Measurements from ENCODE around the gene KLF13.

KLF13 gene

GRCh38 chr15:31322504-31322903, 4.1 kb upstream of the KLF13 start:
- H3K23ac ChIP-seq (ENCODE audit: low read length) = no peak overlapping the region
- peaks cover 16% of the 10 kb centered on the region for H3K79me1 ChIP-seq (ENCODE audit: low read length)
- H2BK5ac ChIP-seq (ENCODE audit: low read depth, low read length, poor library complexity) = no peak overlapping the region
- H3K18ac ChIP-seq (ENCODE audit: low read length) = no peak overlapping the region
- H3K9me3 ChIP-seq (ENCODE audit: insufficient read depth, low read depth, low read length) = no peaks in the 10 kb centered on the region
- H3K9ac ChIP-seq (ENCODE audit: low read length) = no peak overlapping the region
- H3K4me1 ChIP-seq (ENCODE audit: control insufficient read depth in 1 of 2, insufficient read depth in 2 of 2, low read length in 2 of 2) = peaks cover 5% of the 10 kb centered on the region in 2 experiments
- H2AK5ac ChIP-seq (ENCODE audit: low read length) = no peak overlapping the region
- no peak overlapping the region for H4K91ac ChIP-seq (ENCODE audit: low read depth, low read length)
- H3K4me3 ChIP-seq (ENCODE audit: low read depth, low read length) = no peak overlapping the region
- H3K79me2 ChIP-seq (ENCODE audit: control insufficient read depth, insufficient read depth, low read length, poor library complexity) = peaks cover 10% of the 10 kb centered on the region
- H3K14ac ChIP-seq (ENCODE audit: low read length) = no peak overlapping the region
- H2AFZ ChIP-seq (ENCODE audit: insufficient read depth, low read length, poor library complexity) = no peak overlapping the region
- H3K27me3 ChIP-seq (ENCODE audit: insufficient read depth, low read length) = no peaks in the 10 kb centered on the region
- no peak overlapping the region for H2BK120ac ChIP-seq (ENCODE audit: insufficient read depth, low read length, poor library complexity)
- DNase-seq = no peak
- WGBS (ENCODE audit: extremely low coverage, insufficient coverage, insufficient read length) = no CpG with 5 or more reads among the region's 6 CpGs
- no peak overlapping the region for H4K8ac ChIP-seq (ENCODE audit: low read depth, low read length)
- H3K27ac ChIP-seq (ENCODE audit: low read depth, low read length) = no peak overlapping the region
- H4K12ac ChIP-seq (ENCODE audit: low read depth, low read length) = no peak overlapping the region
- H3K36me3 ChIP-seq (ENCODE audit: control insufficient read depth in 1 of 2, insufficient read depth in 2 of 2, low read length in 2 of 2) = no peaks in the 10 kb centered on the region
- no peak overlapping the region for H3K4me2 ChIP-seq (ENCODE audit: low read length)
- H2BK12ac ChIP-seq (ENCODE audit: low read length) = no peak overlapping the region
- H3K4ac ChIP-seq (ENCODE audit: low read depth, low read length) = no peak overlapping the region

DNA sequence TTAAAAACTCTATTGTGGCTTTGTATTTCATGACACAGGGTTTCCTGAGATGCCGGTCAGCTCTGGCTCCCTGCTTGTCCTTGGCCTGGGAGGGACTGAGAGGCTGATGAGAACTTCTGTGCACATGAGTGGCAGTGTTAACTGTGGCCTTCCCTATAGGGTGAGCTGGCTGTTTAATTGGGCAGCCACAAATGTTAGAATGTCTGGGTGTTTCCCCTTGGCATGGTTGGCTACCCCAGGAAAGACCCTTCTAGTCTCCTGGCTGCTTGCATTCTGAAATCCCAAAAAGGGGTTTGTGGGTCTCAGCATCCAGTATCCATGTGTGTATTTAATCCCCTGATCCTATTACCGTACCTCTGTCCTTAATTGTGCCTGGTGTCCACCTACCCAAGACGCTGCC, 3.0 kb upstream of the KLF13 start:
- no peak overlapping the region for H3K27ac ChIP-seq (ENCODE audit: low read depth, low read length)
- H3K79me1 ChIP-seq (ENCODE audit: low read length) = peaks cover 25% of the 10 kb centered on the region
- no peak overlapping the region for H3K18ac ChIP-seq (ENCODE audit: low read length)
- H3K4me1 ChIP-seq (ENCODE audit: control insufficient read depth in 1 of 2, insufficient read depth in 2 of 2, low read length in 2 of 2) = peaks cover 5 to 8% of the 10 kb centered on the region in 2 experiments
- H3K4ac ChIP-seq (ENCODE audit: low read depth, low read length) = no peak overlapping the region
- H2BK12ac ChIP-seq (ENCODE audit: low read length) = no peak overlapping the region
- H2BK5ac ChIP-seq (ENCODE audit: low read depth, low read length, poor library complexity) = no peak overlapping the region
- H3K9ac ChIP-seq (ENCODE audit: low read length) = no peak overlapping the region
- no peaks in the 10 kb centered on the region for H3K36me3 ChIP-seq (ENCODE audit: control insufficient read depth in 1 of 2, insufficient read depth in 2 of 2, low read length in 2 of 2)
- no peak for DNase-seq
- H2BK120ac ChIP-seq (ENCODE audit: insufficient read depth, low read length, poor library complexity) = no peak overlapping the region
- H3K27me3 ChIP-seq (ENCODE audit: insufficient read depth, low read length) = no peaks in the 10 kb centered on the region
- no peak overlapping the region for H3K14ac ChIP-seq (ENCODE audit: low read length)
- peaks cover 18% of the 10 kb centered on the region for H3K79me2 ChIP-seq (ENCODE audit: control insufficient read depth, insufficient read depth, low read length, poor library complexity)
- no peak overlapping the region for H4K8ac ChIP-seq (ENCODE audit: low read depth, low read length)
- WGBS (ENCODE audit: extremely low coverage, insufficient coverage, insufficient read length) = no CpG with 5 or more reads among the region's 3 CpGs
- H3K23ac ChIP-seq (ENCODE audit: low read length) = no peak overlapping the region
- no peak overlapping the region for H3K4me2 ChIP-seq (ENCODE audit: low read length)
- no peak overlapping the region for H4K91ac ChIP-seq (ENCODE audit: low read depth, low read length)
- no peak overlapping the region for H2AFZ ChIP-seq (ENCODE audit: insufficient read depth, low read length, poor library complexity)
- no peak overlapping the region for H4K12ac ChIP-seq (ENCODE audit: low read depth, low read length)
- no peak overlapping the region for H2AK5ac ChIP-seq (ENCODE audit: low read length)
- no peak overlapping the region for H3K4me3 ChIP-seq (ENCODE audit: low read depth, low read length)
- no peaks in the 10 kb centered on the region for H3K9me3 ChIP-seq (ENCODE audit: insufficient read depth, low read depth, low read length)

GRCh38 chr15:31324186-31324585, 2.4 kb upstream of the KLF13 start:
- Histone ChIP-seq H2BK12ac (ENCODE audit: low read length) (no peak overlapping the region), H4K91ac (ENCODE audit: low read depth, low read length) (no peak overlapping the region), H3K36me3 (ENCODE audit: control insufficient read depth in 1 of 2, insufficient read depth in 2 of 2, low read length in 2 of 2) (no peaks in the 10 kb centered on the region), H3K14ac (ENCODE audit: low read length) (no peak overlapping the region), H4K12ac (ENCODE audit: low read depth, low read length) (no peak overlapping the region), H3K4me1 (ENCODE audit: control insufficient read depth in 1 of 2, insufficient read depth in 2 of 2, low read length in 2 of 2) (peaks cover 9 to 12% of the 10 kb centered on the region in 2 experiments), H2BK5ac (ENCODE audit: low read depth, low read length, poor library complexity) (no peak overlapping the region), H2AK5ac (ENCODE audit: low read length) (no peak overlapping the region), H2BK120ac (ENCODE audit: insufficient read depth, low read length, poor library complexity) (no peak overlapping the region), H4K8ac (ENCODE audit: low read depth, low read length) (no peak overlapping the region), H3K9ac (ENCODE audit: low read length) (no peak overlapping the region), H2AFZ (ENCODE audit: insufficient read depth, low read length, poor library complexity) (no peak overlapping the region), H3K27ac (ENCODE audit: low read depth, low read length) (no peak overlapping the region), H3K79me2 (ENCODE audit: control insufficient read depth, insufficient read depth, low read length, poor library complexity) (peaks cover 21% of the 10 kb centered on the region), H3K27me3 (ENCODE audit: insufficient read depth, low read length) (no peaks in the 10 kb centered on the region), H3K4ac (ENCODE audit: low read depth, low read length) (no peak overlapping the region), H3K4me3 (ENCODE audit: low read depth, low read length) (no peak overlapping the region), H3K18ac (ENCODE audit: low read length) (no peak overlapping the region), H3K9me3 (ENCODE audit: insufficient read depth, low read depth, low read length) (no peaks in the 10 kb centered on the region), H3K4me2 (ENCODE audit: low read length) (no peak overlapping the region), H3K23ac (ENCODE audit: low read length) (no peak overlapping the region), H3K79me1 (ENCODE audit: low read length) (peaks cover 25% of the 10 kb centered on the region)
- no CpG with 5 or more reads among the region's 5 CpGs for WGBS (ENCODE audit: extremely low coverage, insufficient coverage, insufficient read length)
- no peak for DNase-seq

DNA sequence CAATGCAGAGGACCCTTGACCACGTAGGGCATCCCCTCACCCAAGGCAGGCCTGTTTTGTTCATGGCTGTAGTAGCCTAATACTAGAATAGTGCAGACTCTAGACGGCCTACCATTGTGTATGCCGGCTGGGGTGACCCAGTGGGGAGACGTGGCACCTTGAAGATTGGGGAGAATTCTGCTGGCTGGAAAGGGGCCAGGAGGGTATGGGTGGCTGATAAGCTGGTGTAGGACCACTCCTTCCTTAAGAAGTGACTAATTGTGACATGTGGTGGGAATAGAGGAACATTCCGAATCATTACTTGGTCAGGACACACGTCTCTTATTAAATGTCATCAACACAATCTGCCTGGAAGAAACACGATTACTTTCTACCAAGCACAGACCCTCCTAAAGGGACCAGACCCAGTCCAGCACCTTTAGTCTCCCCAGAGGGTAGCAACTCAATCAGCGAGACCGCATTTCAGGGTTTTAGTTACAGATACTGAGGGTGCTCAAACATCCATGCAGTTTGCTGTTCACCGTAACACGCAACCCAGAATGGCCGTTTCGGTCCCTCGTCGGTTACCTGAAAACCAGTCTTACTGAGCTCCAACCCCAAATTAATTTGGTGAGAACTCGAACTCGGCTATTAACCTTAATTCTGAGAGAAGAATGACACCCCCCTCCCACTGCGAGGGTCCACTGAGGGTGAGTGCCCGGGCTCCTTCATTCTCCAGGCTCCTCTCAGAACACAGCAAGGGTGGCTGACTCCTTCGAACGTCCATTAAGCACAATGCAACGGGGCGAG, 1.6 kb upstream of the KLF13 start:
- no peak overlapping the region for H4K8ac ChIP-seq (ENCODE audit: low read depth, low read length)
- H3K79me1 ChIP-seq (ENCODE audit: low read length) = peaks cover 25% of the 10 kb centered on the region
- H2AFZ ChIP-seq (ENCODE audit: insufficient read depth, low read length, poor library complexity) = no peak overlapping the region
- H4K91ac ChIP-seq (ENCODE audit: low read depth, low read length) = peak overlapping the region; percentile 61
- H2BK12ac ChIP-seq (ENCODE audit: low read length) = peak overlapping the region; percentile 11
- H3K23ac ChIP-seq (ENCODE audit: low read length) = no peak overlapping the region
- peak overlapping the region; percentile 68 for H3K18ac ChIP-seq (ENCODE audit: low read length)
- H3K9ac ChIP-seq (ENCODE audit: low read length) = peak overlapping the region; percentile 78
- H3K79me2 ChIP-seq (ENCODE audit: control insufficient read depth, insufficient read depth, low read length, poor library complexity) = peaks cover 29% of the 10 kb centered on the region
- H3K4ac ChIP-seq (ENCODE audit: low read depth, low read length) = peak overlapping the region; percentile 49
- H4K12ac ChIP-seq (ENCODE audit: low read depth, low read length) = no peak overlapping the region
- H3K4me2 ChIP-seq (ENCODE audit: low read length) = peak overlapping the region; percentile 98
- H3K14ac ChIP-seq (ENCODE audit: low read length) = peak overlapping the region; percentile 78
- H3K36me3 ChIP-seq (ENCODE audit: control insufficient read depth in 1 of 2, insufficient read depth in 2 of 2, low read length in 2 of 2) = no peaks in the 10 kb centered on the region
- no CpG with 5 or more reads among the region's 23 CpGs for WGBS (ENCODE audit: extremely low coverage, insufficient coverage, insufficient read length)
- H2BK5ac ChIP-seq (ENCODE audit: low read depth, low read length, poor library complexity) = peak overlapping the region; percentile 9
- no peak for DNase-seq
- H2AK5ac ChIP-seq (ENCODE audit: low read length) = peak overlapping the region; percentile 61
- H3K27ac ChIP-seq (ENCODE audit: low read depth, low read length) = peak overlapping the region; percentile 92
- H3K27me3 ChIP-seq (ENCODE audit: insufficient read depth, low read length) = no peaks in the 10 kb centered on the region
- H2BK120ac ChIP-seq (ENCODE audit: insufficient read depth, low read length, poor library complexity) = no peak overlapping the region
- H3K4me3 ChIP-seq (ENCODE audit: low read depth, low read length) = peak overlapping the region; percentile 88
- H3K4me1 ChIP-seq (ENCODE audit: control insufficient read depth in 1 of 2, insufficient read depth in 2 of 2, low read length in 2 of 2) = peaks cover 15% of the 10 kb centered on the region in 2 experiments
- no peaks in the 10 kb centered on the region for H3K9me3 ChIP-seq (ENCODE audit: insufficient read depth, low read depth, low read length)
